WERI-Rb-1 (cell line): ENCODE results near the gene NRP2.

ENCODE experiments used
- DNase-seq: peaks from one replicate; pipeline ENCODE4 v3.0.0-alpha.2; 2020
- H3K27ac ChIP-seq: fragments of 250-450 bp; sonication (Bioruptor Pico); 2 replicates; pipeline ENCODE4 v1.5.1; 2020; ENCODE audit warnings: mild to moderate bottlenecking, moderate library complexity
- H3K27me3 ChIP-seq: fragments of 250-450 bp; sonication (Bioruptor Pico); 2 replicates; pipeline ENCODE4 v1.5.1; 2021; ENCODE audit warnings: mild to moderate bottlenecking, low read depth, moderate library complexity; ENCODE audit not compliant: insufficient read depth, severe bottlenecking
- H3K36me3 ChIP-seq: fragments of 250-450 bp; sonication (Bioruptor Pico); 2 replicates; pipeline ENCODE4 v1.5.1; 2020; ENCODE audit warnings: mild to moderate bottlenecking, moderate library complexity
- H3K4me3 ChIP-seq: 2 replicates; pipeline ENCODE4 v1.5.1; 2011; ENCODE audit warnings: low read depth, mild to moderate bottlenecking, control low read depth, low read length
- H3K9me3 ChIP-seq: fragments of 250-450 bp; sonication (Bioruptor Pico); 2 replicates; pipeline ENCODE4 v1.5.1; 2021; ENCODE audit warnings: mild to moderate bottlenecking, moderate library complexity; ENCODE audit not compliant: severe bottlenecking
- TF ChIP-seq, protein P1 (sequence below): IDR thresholded peaks from 2 replicates; pipeline ENCODE4 v1.5.1; 2011; ENCODE audit warnings: low read depth, mild to moderate bottlenecking, control low read depth, inconsistent platforms, low read length

Gene NRP2

GRCh38 chr2:205741256-205741978 lies 59.1 kb downstream of the NRP2 start:
- DNase-seq: no peak
- Histone ChIP-seq H3K9me3 (no peaks in the 10 kb centered on the region), H3K27me3 (no peaks in the 10 kb centered on the region), H3K27ac (no peak overlapping the region; the same call in 1 of the 2 replicates), H3K4me3 (no peak overlapping the region), H3K36me3 (peaks cover 46% of the 10 kb centered on the region)
- TF ChIP-seq, protein P1, sequence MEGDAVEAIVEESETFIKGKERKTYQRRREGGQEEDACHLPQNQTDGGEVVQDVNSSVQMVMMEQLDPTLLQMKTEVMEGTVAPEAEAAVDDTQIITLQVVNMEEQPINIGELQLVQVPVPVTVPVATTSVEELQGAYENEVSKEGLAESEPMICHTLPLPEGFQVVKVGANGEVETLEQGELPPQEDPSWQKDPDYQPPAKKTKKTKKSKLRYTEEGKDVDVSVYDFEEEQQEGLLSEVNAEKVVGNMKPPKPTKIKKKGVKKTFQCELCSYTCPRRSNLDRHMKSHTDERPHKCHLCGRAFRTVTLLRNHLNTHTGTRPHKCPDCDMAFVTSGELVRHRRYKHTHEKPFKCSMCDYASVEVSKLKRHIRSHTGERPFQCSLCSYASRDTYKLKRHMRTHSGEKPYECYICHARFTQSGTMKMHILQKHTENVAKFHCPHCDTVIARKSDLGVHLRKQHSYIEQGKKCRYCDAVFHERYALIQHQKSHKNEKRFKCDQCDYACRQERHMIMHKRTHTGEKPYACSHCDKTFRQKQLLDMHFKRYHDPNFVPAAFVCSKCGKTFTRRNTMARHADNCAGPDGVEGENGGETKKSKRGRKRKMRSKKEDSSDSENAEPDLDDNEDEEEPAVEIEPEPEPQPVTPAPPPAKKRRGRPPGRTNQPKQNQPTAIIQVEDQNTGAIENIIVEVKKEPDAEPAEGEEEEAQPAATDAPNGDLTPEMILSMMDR: no peak

- no peak overlapping the region for H3K27ac ChIP-seq
- H3K9me3 ChIP-seq: no peaks in the 10 kb centered on the region
- no peak overlapping the region for H3K4me3 ChIP-seq
- H3K36me3 ChIP-seq: peaks cover 47% of the 10 kb centered on the region
- TF ChIP-seq, protein P1: no peak
- H3K27me3 ChIP-seq: no peaks in the 10 kb centered on the region
- no peak for DNase-seq
These were observed 60.8 kb downstream of the NRP2 start for GRCh38 chr2:205743137-205743536.

DNA sequence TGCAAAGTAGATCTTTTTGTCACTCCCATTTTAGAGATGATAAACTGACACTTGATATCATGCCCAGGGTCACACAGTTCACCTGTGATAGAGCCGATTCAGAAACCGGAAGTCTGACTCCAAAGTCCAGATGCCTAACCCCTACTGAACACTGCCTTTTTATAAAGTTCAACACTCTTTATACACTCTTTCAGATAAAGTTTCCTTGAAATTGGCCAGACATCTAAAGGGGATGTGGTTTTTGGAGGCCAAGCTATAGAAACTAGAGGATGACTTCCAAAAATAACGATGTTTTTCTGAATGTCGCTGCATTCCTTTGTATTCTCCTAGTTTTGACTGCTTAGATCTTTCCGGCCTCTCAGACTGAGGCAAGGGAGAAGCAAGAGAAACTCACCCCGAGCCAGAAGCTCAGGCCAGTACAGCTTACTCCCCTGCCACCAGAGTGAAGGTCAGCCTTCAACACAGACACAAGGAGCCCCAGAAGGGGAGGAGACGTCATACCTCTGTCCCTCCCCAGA lies 61.8 kb downstream of the NRP2 start:
- H3K4me3 ChIP-seq: no peak overlapping the region
- H3K27me3 ChIP-seq: no peaks in the 10 kb centered on the region
- no peak overlapping the region for H3K27ac ChIP-seq
- no peak for DNase-seq
- TF ChIP-seq, protein P1: no peak
- H3K36me3 ChIP-seq: peaks cover 47% of the 10 kb centered on the region
- H3K9me3 ChIP-seq: no peaks in the 10 kb centered on the region

DNA sequence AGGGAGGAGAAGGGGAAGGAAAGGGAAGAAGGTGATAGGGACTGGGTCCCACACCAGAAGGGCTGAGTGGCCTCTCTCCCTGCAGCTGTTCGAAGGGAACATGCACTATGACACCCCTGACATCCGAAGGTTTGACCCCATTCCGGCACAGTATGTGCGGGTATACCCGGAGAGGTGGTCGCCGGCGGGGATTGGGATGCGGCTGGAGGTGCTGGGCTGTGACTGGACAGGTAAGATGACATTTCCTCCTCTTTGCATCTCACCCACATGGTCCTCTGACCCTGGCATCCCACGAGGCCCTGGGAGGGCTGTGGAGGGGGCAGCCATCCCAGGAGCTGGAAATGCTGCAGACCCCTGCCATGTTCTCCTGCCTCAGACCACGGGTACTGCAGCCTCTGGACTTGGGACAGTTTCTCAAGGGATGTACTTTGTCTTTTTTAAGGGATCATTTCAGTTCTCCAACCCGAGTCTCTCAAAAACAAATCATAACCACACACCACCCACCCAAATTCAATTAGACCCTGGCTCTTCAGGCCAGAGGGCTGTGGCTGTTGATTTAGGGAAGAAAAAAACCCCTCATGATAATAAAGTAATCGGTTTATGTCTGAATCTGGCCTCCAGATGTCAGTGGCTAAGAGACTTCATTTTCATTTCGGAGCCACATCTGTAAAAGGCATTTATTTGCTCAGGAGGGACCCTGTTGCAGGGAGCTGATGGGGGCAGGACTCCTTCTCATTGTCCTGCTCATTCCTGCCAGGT lies 63.5 kb downstream of the NRP2 start:
- H3K4me3 ChIP-seq: no peak overlapping the region
- no peak overlapping the region for H3K27ac ChIP-seq
- DNase-seq: no peak
- no peaks in the 10 kb centered on the region for H3K27me3 ChIP-seq
- no peaks in the 10 kb centered on the region for H3K9me3 ChIP-seq
- H3K36me3 ChIP-seq: peaks cover 42% of the 10 kb centered on the region
- TF ChIP-seq, protein P1: no peak

DNA sequence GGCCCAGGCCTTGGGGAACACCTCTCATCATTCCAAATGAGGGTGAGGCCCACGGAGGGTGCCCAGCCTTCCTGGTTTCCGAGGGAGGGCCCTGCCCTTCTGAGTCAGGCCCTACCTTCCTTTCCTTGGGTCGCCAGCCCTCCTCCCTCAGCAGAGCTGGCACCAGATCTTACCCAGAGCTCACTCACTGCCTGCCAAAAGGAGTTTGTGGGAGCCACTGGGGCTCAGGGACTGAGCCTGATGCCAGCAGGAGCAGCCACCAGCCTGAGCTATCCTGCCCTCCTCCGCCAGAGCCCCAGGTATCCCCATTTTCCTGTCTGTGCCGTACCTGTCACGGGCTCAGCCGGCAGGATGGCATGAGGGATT lies 64.1 kb downstream of the NRP2 start:
- Histone ChIP-seq H3K36me3 (peaks cover 37% of the 10 kb centered on the region), H3K27ac (no peak overlapping the region), H3K9me3 (no peaks in the 10 kb centered on the region), H3K27me3 (no peaks in the 10 kb centered on the region), H3K4me3 (no peak overlapping the region)
- TF ChIP-seq, protein P1: no peak
- DNase-seq: no peak
